Stimulated activated naive CD8-positive, alpha-beta T cell treated with anti-CD3 and anti-CD28 coated beads, Interleukin-15, Interleukin-2, amounts not matched to agents 100 ng/mL and 50 ng/mL, for 24 hours (primary cell): ENCODE measurements around the gene TAF1B.

Experiments
- H3K27ac Mint-ChIP-seq: one replicate; pipeline ENCODE4 v1.8.0; 2021; ENCODE audit warnings: mild to moderate bottlenecking, mixed read lengths
- H3K27me3 Mint-ChIP-seq: one replicate; pipeline ENCODE4 v1.8.0; 2021; ENCODE audit warnings: mixed read lengths
- H3K36me3 Mint-ChIP-seq: one replicate; pipeline ENCODE4 v1.8.0; 2021; ENCODE audit warnings: low read depth, mixed read lengths
- H3K4me1 Mint-ChIP-seq: one replicate; pipeline ENCODE4 v1.8.0; 2021; ENCODE audit warnings: low read depth, mixed read lengths
- H3K4me3 Mint-ChIP-seq: one replicate; pipeline ENCODE4 v1.8.0; 2021; ENCODE audit warnings: mild to moderate bottlenecking, mixed read lengths
- H3K9me3 Mint-ChIP-seq: one replicate; pipeline ENCODE4 v1.8.0; 2021; ENCODE audit warnings: mixed read lengths

Gene TAF1B

DNA sequence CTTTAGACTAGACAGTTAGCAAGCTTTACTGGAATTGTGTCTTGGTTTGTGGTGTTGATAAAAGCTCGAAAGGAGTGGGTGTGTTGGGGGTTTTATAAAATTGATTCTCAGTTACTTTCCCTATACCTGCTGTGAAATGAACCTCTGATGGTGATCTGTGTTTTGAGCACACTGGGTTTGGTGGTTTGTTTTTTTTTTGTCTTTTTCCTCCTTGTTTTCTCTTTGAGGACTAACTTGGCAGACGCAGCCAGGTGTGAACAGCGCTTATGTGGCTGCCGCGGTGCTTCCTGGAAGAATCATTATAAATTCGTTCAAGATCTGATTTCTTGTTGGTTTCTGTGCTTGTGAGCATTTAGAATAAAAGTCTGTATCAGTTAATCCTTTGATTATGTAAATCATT is 136.7 kb downstream of the TAF1B start:
- H3K27ac Mint-ChIP-seq: peak overlapping the region; percentile 83
- peak overlapping the region; percentile 32 for H3K4me3 Mint-ChIP-seq
- peaks cover 4% of the 10 kb centered on the region for H3K36me3 Mint-ChIP-seq
- peaks cover 49% of the 10 kb centered on the region for H3K4me1 Mint-ChIP-seq
- no peaks in the 10 kb centered on the region for H3K9me3 Mint-ChIP-seq
- H3K27me3 Mint-ChIP-seq: peaks cover 26% of the 10 kb centered on the region

DNA sequence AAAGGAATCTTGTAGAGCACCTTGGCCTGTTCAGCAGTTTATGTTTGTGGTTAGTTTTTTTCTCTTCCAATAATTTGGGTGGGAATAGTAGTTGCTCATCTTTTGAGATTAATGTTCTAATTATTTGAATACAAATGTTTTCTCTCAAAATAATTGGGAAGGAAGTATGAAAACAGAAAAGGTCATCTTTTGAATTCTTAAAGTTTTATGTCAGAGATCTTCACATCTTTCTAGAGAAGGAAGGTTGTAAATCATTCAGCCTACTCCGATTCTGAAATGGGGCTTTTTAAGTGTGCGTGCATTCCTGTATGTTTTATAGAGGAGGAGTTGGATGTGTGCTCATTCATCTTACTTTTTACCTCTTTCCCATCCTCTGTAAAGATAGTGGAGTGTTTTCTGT is 137.2 kb downstream of the TAF1B start:
- Mint-ChIP-seq H3K27ac (no peak overlapping the region), H3K36me3 (peaks cover 4% of the 10 kb centered on the region), H3K4me1 (peaks cover 44% of the 10 kb centered on the region), H3K4me3 (no peak overlapping the region), H3K9me3 (no peaks in the 10 kb centered on the region), H3K27me3 (peaks cover 26% of the 10 kb centered on the region)

DNA sequence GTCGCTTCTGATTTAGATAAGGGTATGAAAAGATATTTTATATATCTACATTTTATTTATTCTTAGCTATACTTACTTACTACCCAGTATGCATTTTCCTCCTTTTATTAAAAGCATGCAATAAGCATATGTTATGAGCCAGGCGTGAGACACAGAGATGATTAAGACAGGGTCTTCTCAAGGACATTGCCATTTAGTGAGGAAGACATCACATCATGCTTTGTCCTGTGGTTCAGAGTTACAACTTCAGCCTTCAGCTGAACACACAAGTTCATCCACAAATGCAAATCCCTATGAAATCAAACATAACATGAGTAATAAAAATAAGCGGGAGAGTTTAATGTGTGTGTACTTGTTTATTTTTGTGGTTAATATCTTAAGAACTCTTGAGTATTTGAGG is 138.4 kb downstream of the TAF1B start:
- H3K9me3 Mint-ChIP-seq: no peaks in the 10 kb centered on the region
- H3K36me3 Mint-ChIP-seq: peaks cover 4% of the 10 kb centered on the region
- peaks cover 25% of the 10 kb centered on the region for H3K27me3 Mint-ChIP-seq
- H3K4me3 Mint-ChIP-seq: no peak overlapping the region
- H3K27ac Mint-ChIP-seq: no peak overlapping the region
- peaks cover 32% of the 10 kb centered on the region for H3K4me1 Mint-ChIP-seq

DNA sequence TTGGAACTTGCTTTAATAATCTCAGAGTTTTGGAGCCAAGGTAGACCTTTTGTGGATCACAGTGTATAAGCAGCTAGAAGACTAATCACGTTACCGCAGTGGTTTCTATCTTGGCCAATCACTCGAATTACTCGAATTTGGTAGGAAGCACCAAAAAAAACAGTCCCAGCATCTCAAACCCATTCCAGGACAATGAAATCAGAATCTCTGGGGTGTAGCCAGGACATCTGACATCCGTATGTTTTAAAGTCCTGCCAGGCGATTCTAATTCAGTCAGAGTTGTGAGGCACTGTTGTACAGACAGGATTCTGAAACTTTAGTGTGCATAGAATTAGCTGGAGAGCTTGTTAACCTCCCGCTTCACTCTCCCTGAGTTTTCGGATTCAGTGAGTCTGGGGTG is 139.0 kb downstream of the TAF1B start:
- no peak overlapping the region for H3K27ac Mint-ChIP-seq
- no peak overlapping the region for H3K4me3 Mint-ChIP-seq
- peaks cover 21% of the 10 kb centered on the region for H3K27me3 Mint-ChIP-seq
- H3K9me3 Mint-ChIP-seq: no peaks in the 10 kb centered on the region
- peaks cover 4% of the 10 kb centered on the region for H3K36me3 Mint-ChIP-seq
- peaks cover 27% of the 10 kb centered on the region for H3K4me1 Mint-ChIP-seq

DNA sequence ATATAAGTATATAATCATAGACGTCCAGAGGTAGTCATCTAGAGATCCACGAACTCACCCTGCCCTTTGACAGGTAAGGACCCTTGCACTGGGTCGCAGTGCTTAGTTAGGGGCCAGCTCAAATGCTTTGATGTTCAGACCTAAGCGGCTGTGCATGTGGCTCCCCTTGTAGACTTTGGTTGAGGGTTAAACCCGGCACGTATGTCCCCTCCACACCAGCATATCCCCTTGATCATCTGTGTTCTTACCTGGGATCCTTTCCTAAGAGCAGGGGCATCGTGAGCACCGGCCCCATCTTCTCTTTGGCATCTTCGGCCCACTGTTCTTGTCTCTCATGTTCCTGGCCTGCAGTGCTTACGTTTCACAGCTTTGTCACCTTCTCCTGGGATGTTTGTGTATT is 139.6 kb downstream of the TAF1B start:
- Mint-ChIP-seq H3K36me3 (peaks cover 4% of the 10 kb centered on the region), H3K9me3 (no peaks in the 10 kb centered on the region), H3K4me1 (peaks cover 26% of the 10 kb centered on the region), H3K27me3 (peaks cover 21% of the 10 kb centered on the region), H3K4me3 (no peak overlapping the region), H3K27ac (no peak overlapping the region)

DNA sequence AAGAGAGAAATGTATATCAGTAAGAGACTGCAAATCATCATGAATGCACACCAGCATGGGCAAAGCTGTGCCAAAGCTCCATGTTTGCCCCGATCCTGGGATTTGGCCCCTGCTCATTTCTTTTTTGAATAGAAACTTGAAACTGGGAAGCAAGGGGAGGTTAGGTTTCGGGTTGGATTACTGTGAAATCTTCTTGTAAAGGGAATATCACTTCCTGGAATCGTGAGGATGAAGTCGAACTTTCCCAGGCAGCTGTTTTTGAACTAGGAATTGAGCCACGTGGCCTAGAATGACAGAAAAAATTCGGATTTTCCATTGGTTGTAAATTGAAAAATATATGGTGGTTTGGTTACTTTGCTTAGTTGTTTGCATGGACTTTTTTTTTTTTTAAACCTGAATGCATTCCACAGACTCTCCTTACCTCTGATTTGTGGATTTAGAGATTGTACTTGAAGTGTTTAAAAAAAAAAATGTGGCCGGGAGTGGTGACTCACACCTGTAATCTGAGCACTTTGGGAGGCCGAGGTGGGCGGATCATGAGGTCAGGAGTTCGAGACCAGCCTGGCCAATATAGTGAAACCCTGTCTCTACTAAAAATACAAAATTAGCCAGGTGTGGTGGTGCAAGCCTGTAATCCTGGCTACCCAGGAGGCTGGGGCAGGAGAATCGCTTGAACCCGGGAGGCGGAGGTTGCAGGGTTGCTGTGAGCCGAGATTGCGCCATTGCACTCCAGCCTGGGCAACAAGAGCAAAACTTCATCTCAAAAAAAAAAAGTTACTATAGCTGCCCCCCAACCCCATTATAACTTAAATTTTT is 140.3 kb downstream of the TAF1B start:
- H3K9me3 Mint-ChIP-seq: no peaks in the 10 kb centered on the region
- H3K27ac Mint-ChIP-seq: no peak overlapping the region
- H3K4me3 Mint-ChIP-seq: no peak overlapping the region
- H3K4me1 Mint-ChIP-seq: peaks cover 21% of the 10 kb centered on the region
- no peaks in the 10 kb centered on the region for H3K36me3 Mint-ChIP-seq
- peaks cover 17% of the 10 kb centered on the region for H3K27me3 Mint-ChIP-seq
